ENCODE data around the gene APC2. TPM values are rescaled to one million over a fixed set of nuclear protein-coding genes. Genes with fewer than 3 reads are reported as not detected.
"Not testable (repeated sequence)": the region's sequence is repeated elsewhere in the genome, so short reads cannot be mapped to it uniquely, and the experiment has no call there.

Gene APC2
- total RNA-seq, 1 experiment from 2014 or later = 1.6 TPM

- Histone ChIP-seq H3K79me2 (ENCODE audit: low read depth) (peaks cover 16% of the 10 kb centered on the region; the same call in 1 of the 2 replicates), H3K4me3 (no peak overlapping the region), H3K4me1 (replicated peaks; ENCODE audit: insufficient read depth) (0 out of 2 replicates have a peak, but pooled peaks cover 9% of the 10 kb centered on the region), H3K27ac (no peak overlapping the region), H3K9me2 (ENCODE audit: insufficient read depth) (no peaks in the 10 kb centered on the region), H2AFZ (no peak overlapping the region), H3K27me3 (ENCODE audit: insufficient read depth, low read depth) (no peaks in the 10 kb centered on the region), H4K20me1 (ENCODE audit: insufficient read depth) (peaks cover 8% of the 10 kb centered on the region), H3K9me3 (ENCODE audit: insufficient read depth, low read depth) (no peaks in the 10 kb centered on the region), H3F3A (ENCODE audit: insufficient read depth, low read depth) (peaks cover 5% of the 10 kb centered on the region; the same call in 1 of the 2 replicates), H3K36me3 (ENCODE audit: low read depth) (no peaks in the 10 kb centered on the region), H3K4me2 (no peak overlapping the region)
- no TSS peak for BruUV-seq (replicated peaks)
- intact Hi-C loops (cut with micrococcal nuclease; ENCODE audit: unreplicated experiment) = no loop called here
- ChIA-PET POLR2A (ENCODE audit: unreplicated experiment) (no interaction called here), CTCF (no interaction called here)
- TF ChIP-seq EZH2 (IDR thresholded peaks at IDR 0.05; ENCODE audit: low read depth) (no peak), CTCF (conservative IDR thresholded peaks at IDR 0.05) (no peak)
- DNase-seq = no peak
These were observed 24.3 kb downstream of the APC2 start for GRCh38 chr19:1474011-1474764.

GRCh38 chr19:1474765-1475351, 24.9 kb downstream of the APC2 start:
- peaks cover 5% of the 10 kb centered on the region; the same call in 1 of the 2 replicates for H3F3A ChIP-seq (ENCODE audit: insufficient read depth, low read depth)
- no peak for TF ChIP-seq EZH2 (IDR thresholded peaks at IDR 0.05; ENCODE audit: low read depth)
- peaks cover 16% of the 10 kb centered on the region; the same call in 1 of the 2 replicates for H3K79me2 ChIP-seq (ENCODE audit: low read depth)
- no peaks in the 10 kb centered on the region for H3K9me3 ChIP-seq (ENCODE audit: insufficient read depth, low read depth)
- H3K27me3 ChIP-seq (ENCODE audit: insufficient read depth, low read depth) = no peaks in the 10 kb centered on the region
- POLR2A ChIA-PET (ENCODE audit: unreplicated experiment) = interaction anchor here (0.6 kb wide), 1 partner anchor 16 kb away, joined by 13 read pairs; no protein-coding TSS in a partner anchor
- H4K20me1 ChIP-seq (ENCODE audit: insufficient read depth) = peaks cover 8% of the 10 kb centered on the region
- intact Hi-C loops (cut with micrococcal nuclease; ENCODE audit: unreplicated experiment) = no loop called here
- H3K27ac ChIP-seq = no peak overlapping the region
- H3K4me1 ChIP-seq (replicated peaks; ENCODE audit: insufficient read depth) = 0 out of 2 replicates have a peak, but pooled peaks cover 9% of the 10 kb centered on the region
- H3K4me3 ChIP-seq = no peak overlapping the region
- no peaks in the 10 kb centered on the region for H3K9me2 ChIP-seq (ENCODE audit: insufficient read depth)
- no peak for DNase-seq
- BruUV-seq (replicated peaks) = no TSS peak
- CTCF ChIA-PET = no interaction called here
- no peak overlapping the region for H2AFZ ChIP-seq
- H3K4me2 ChIP-seq = no peak overlapping the region
- no peaks in the 10 kb centered on the region for H3K36me3 ChIP-seq (ENCODE audit: low read depth)

GRCh38 chr19:1475751-1476437, 26.0 kb downstream of the APC2 start:
- Histone ChIP-seq H3K9me2 (ENCODE audit: insufficient read depth) (no peaks in the 10 kb centered on the region), H3K4me2 (no peak overlapping the region), H3K79me2 (ENCODE audit: low read depth) (peaks cover 16% of the 10 kb centered on the region; the same call in 1 of the 2 replicates), H3K27me3 (ENCODE audit: insufficient read depth, low read depth) (no peaks in the 10 kb centered on the region), H2AFZ (no peak overlapping the region), H4K20me1 (ENCODE audit: insufficient read depth) (peaks cover 8% of the 10 kb centered on the region), H3K9me3 (ENCODE audit: insufficient read depth, low read depth) (no peaks in the 10 kb centered on the region), H3K27ac (no peak overlapping the region), H3K36me3 (ENCODE audit: low read depth) (no peaks in the 10 kb centered on the region), H3K4me3 (no peak overlapping the region), H3F3A (ENCODE audit: insufficient read depth, low read depth) (peaks cover 5% of the 10 kb centered on the region; the same call in 1 of the 2 replicates), H3K4me1 (replicated peaks; ENCODE audit: insufficient read depth) (0 out of 2 replicates have a peak, but pooled peaks cover 9% of the 10 kb centered on the region)
- DNase-seq = no peak
- ChIA-PET CTCF (no interaction called here), POLR2A (ENCODE audit: unreplicated experiment) (interaction anchor here (0.6 kb wide), 1 partner anchor 15 kb away, joined by 13 read pairs; no protein-coding TSS in a partner anchor)
- no TSS peak for BruUV-seq (replicated peaks)
- intact Hi-C loops (cut with micrococcal nuclease; ENCODE audit: unreplicated experiment) = no loop called here
- TF ChIP-seq EZH2 (IDR thresholded peaks at IDR 0.05; ENCODE audit: low read depth) = no peak
- TF ChIP-seq CTCF (conservative IDR thresholded peaks at IDR 0.05) = no peak

GRCh38 chr19:1477056-1477455, 27.1 kb downstream of the APC2 start:
- H3K36me3 ChIP-seq (ENCODE audit: low read depth); H3K9me3 ChIP-seq (ENCODE audit: insufficient read depth, low read depth); CTCF ChIA-PET; intact Hi-C loops (cut with micrococcal nuclease; ENCODE audit: unreplicated experiment); H3K27ac ChIP-seq; H3K9me2 ChIP-seq (ENCODE audit: insufficient read depth); BruUV-seq (replicated peaks); H2AFZ ChIP-seq; H3K4me2 ChIP-seq; H3K4me1 ChIP-seq (replicated peaks; ENCODE audit: insufficient read depth); DNase-seq; POLR2A ChIA-PET (ENCODE audit: unreplicated experiment); H3K4me3 ChIP-seq; H3K27me3 ChIP-seq (ENCODE audit: insufficient read depth, low read depth); H3F3A ChIP-seq (ENCODE audit: insufficient read depth, low read depth); H4K20me1 ChIP-seq (ENCODE audit: insufficient read depth): not testable (repeated sequence)
- H3K79me2 ChIP-seq (ENCODE audit: low read depth) = peaks cover 16% of the 10 kb centered on the region; the same call in 1 of the 2 replicates

All from PC-9 (cell line).